Right forelimb (tissue), 1 donor: Measurements from ENCODE around the gene BLM.

ENCODE experiments used
- DNase-seq: peaks from one replicate; pipeline ENCODE4 v3.0.0-alpha.2; 2018

Gene BLM

GRCh38 chr15:90691982-90692773, 25.0 kb upstream of the BLM start:
- DNase-seq: no peak

- DNase-seq: no peak
Measured at GRCh38 chr15:90694987-90695386, 22.2 kb upstream of the BLM start.

DNA sequence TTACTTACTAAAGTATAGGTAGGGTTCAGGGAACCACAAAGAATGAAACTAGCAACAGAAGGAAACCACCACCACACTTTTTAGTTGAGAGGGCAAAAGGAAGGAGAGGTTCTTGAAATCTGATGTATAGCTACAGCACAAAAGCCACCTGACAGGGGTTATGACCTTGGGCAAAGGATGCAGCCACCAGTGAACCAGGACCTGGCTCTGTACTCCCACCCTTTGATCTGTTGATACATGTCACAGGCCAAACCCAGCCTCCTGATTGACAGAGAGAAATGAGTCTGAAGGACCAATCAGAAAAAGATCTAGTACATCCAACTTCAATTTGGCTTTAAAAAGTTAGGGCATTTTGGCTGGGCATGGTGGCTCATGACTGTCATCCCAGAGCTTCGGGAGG, 20.0 kb upstream of the BLM start:
- DNase-seq: no peak

DNA sequence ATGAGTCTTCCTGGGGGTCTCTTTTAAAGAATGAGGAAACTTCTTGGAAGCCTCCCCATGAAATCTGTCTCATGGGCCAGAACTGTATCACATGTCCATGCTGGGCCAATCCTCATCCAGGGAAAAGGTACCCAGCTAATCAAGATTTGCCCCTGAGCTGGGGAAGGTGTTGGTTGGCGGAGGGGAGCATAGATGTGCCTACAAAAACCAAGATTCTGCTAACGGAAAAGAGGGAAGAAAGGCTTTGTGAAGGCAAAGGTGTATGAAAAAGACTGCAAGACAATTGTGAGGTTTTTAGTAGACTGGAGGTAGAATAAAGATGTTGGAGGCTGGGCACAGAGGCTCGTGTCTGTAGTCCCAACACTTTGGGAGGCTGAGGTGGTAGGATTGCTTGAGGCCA, 18.5 kb upstream of the BLM start:
- no peak for DNase-seq

GRCh38 chr15:90701048-90701447, 16.1 kb upstream of the BLM start:
- no peak for DNase-seq

- DNase-seq: no peak
Measured at GRCh38 chr15:90701880-90702630, 15.1 kb upstream of the BLM start.

DNA sequence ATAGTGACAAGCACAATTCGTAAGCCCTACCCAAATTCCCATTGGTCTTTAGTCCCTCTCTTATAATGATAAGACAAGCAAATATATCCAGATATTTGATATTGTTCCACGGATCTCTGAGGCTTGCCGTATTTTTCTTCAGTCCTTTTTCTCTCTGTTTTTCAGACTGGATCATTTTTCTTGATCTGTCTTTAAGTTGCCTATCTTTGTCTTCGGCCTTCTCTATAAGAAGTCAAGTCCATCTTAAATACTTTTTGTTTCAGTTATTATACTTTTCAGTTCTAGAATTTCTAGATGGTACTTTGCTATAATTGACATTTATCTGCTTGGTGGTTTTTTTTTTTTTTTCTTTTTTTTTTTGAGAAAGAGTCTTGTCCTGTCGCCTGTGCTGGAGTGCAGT, 13.7 kb upstream of the BLM start:
- no peak for DNase-seq

- DNase-seq: no peak
Measured at GRCh38 chr15:90705212-90705611, 11.9 kb upstream of the BLM start.

GRCh38 chr15:90706394-90707327, 10.5 kb upstream of the BLM start:
- DNase-seq: no peak

DNA sequence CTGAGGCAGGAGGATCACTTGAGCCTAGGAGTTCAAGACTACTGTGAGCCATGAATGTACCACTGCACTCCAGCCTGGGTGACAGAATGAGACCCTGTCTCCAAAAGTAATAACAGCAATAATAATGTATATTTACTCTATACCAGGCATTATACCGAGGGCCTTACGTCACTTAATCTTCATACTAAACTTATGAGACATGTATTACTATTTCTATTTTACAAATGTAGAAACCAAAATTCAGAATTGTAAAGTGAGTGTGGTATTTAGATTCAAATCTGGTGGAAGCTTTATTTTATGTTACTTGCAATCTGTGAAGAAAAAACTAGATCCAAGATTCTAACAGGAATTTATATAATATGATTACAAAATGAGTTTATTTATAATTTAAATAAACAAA, 9.7 kb upstream of the BLM start:
- no peak for DNase-seq

- DNase-seq: no peak
Measured at GRCh38 chr15:90708516-90708915, 8.6 kb upstream of the BLM start.

- DNase-seq: no peak
Measured at GRCh38 chr15:90709278-90709677, 7.9 kb upstream of the BLM start.

GRCh38 chr15:90710436-90711027, 6.6 kb upstream of the BLM start:
- no peak for DNase-seq

DNA sequence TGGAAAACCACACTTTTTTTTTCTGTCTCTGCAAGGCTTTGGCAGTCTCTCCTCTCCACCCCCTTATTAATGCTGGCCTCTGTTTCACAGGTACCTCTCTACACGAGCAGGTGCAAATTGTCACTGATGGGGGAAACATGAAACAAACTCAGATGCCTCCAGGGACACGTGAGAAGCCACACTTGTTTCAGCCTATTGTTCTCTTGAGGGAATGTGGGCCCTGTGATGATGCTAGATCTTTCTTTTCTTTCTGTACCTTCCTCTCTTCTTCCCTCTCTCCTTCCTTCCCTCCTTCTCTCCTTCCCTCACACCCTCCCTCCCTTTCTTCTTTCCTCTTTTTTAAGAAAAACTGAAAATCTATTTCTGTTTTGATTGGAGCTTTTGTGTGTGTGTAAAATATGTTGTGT, 5.7 kb upstream of the BLM start:
- DNase-seq: no peak

DNA sequence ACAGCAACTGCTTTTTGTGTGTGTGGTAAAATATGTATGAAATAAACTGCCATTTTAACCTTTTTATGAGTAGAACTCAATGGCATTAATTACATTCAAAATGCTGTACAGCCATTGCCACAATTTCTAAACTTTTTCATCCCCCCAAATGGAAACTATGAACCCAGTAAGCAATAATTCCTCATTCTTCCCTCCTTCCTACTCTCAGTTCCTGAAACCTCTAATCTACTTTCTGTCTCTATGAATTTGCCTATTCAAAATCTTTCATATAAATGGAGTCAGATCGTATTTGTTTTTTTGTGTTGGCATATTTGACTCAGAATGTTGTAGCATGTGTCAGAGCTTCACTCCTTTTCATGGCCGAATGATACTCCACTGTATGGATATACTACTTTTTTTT, 5.3 kb upstream of the BLM start:
- no peak for DNase-seq

DNA sequence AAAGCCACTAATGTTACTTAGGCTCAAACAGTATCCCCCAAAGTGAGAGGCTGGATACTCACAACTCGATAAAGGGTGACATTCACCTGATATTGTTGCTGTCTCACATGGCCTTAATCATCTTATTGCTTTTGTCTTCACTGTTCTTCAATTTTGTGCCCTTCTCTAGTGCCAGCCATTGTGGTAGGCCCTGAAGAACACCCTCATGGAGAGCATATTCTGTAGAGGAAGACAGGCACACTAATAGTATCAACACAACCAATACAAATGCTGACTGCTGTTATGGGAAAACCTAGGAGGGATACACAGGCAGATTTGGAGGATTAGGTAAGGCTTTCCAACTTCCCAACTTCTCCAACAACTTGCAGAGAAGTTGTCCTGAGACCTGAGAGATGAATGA, 4.1 kb upstream of the BLM start:
- no peak for DNase-seq

GRCh38 chr15:90716317-90716975, 700 bp upstream of the BLM start:
- DNase-seq: no peak

- no peak for DNase-seq
Measured at GRCh38 chr15:90718232-90718631, 1.1 kb downstream of the BLM start.

DNA sequence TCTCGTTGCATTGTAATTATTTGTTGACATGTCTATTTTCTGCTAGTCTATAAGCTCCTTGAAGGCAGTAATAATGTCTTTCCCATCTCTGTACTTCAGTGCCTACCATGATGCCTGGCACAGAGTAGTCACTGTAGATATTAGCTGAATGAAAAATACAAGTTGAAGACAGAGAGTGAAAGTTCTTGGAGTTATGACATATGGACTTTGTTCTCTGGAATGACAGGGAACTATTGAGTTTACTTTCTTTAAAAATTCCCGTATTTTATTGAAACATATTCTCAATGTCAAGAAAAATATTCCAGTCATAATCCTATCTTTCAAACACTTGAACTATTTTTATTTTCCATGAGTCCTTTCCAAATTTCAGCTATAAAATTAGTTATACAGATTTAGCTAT, 3.0 kb downstream of the BLM start:
- DNase-seq: no peak

DNA sequence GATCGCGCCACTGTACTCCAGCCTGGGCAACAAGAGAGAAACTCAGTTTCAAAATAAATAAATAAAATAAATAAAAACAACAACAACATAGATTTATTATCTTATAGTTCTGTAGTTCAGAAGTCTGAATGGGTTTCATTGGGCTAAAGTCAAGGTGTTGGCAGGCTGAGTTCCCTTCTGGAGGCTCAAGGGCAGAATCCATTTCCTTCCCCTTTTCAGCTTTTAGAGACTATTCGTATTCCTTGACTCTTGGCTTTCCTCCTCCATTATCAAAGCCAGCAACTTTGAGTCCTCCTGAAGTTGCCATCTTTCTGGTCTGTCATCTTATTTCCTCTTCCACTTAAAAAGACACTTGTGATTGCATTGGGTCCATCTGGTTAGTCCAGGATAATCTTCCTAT, 12.1 kb downstream of the BLM start:
- no peak for DNase-seq

DNA sequence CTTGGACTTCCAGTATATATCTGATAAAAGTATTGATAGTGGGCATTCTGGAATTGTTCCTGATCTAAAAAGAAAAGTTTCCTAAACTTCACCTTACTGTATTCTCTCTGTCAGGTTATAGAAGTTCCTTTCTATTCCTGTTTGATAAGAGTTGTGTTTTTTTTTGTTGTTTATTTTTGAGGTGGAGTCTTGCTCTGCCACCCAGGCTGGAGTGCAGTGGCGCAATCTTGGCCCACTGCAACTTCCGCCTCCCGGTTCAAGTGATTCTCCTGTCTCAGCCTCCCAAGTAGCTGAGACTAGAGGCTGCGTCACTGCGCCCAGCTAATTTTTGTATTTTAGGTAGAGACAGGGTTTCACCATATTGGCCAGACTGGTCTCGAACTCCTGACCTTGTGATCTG, 13.1 kb downstream of the BLM start:
- DNase-seq: no peak

- DNase-seq: no peak
Measured at GRCh38 chr15:90735923-90736322, 18.8 kb downstream of the BLM start.
